ENCODE data around the gene LRTM1.

DNA sequence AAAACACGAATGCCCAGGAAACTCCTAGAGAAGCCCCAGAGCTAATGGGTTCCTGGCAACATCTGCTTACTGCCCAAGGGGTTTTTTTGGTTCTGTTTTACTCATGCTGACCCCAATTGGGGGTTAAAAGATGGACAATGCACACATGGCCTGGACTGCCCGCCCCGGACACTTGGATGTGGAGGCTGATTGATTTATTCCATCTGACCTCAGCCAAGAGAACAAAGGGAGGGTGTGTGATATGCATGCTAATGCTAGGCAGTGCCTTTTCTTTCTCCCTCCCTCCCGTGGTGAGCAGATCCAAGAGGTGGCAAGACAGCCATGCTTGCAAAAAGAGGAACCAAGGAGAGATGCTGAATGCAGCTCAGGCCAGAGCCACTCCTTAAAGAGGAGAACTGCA lies 3.3 kb upstream of the LRTM1 start:
- TF ChIP-seq, protein P1, sequence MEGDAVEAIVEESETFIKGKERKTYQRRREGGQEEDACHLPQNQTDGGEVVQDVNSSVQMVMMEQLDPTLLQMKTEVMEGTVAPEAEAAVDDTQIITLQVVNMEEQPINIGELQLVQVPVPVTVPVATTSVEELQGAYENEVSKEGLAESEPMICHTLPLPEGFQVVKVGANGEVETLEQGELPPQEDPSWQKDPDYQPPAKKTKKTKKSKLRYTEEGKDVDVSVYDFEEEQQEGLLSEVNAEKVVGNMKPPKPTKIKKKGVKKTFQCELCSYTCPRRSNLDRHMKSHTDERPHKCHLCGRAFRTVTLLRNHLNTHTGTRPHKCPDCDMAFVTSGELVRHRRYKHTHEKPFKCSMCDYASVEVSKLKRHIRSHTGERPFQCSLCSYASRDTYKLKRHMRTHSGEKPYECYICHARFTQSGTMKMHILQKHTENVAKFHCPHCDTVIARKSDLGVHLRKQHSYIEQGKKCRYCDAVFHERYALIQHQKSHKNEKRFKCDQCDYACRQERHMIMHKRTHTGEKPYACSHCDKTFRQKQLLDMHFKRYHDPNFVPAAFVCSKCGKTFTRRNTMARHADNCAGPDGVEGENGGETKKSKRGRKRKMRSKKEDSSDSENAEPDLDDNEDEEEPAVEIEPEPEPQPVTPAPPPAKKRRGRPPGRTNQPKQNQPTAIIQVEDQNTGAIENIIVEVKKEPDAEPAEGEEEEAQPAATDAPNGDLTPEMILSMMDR (IDR thresholded peaks at IDR 0.05) = no peak
- TF ChIP-seq EZH2phosphoT487 (IDR thresholded peaks at IDR 0.05) (no peak), EZH2 (IDR thresholded peaks at IDR 0.05) (no peak)

All from neural progenitor cell (in vitro differentiated cells).